ENCODE results near the gene ESYT3.
"Not testable (repeated sequence)": the region's sequence is repeated elsewhere in the genome, so short reads cannot be mapped to it uniquely, and the experiment has no call there.

The ESYT3 gene

GRCh38 chr3:138408751-138409570 is 25.5 kb upstream of the ESYT3 start:
- no peak for DNase-seq

GRCh38 chr3:138412821-138413551 is 21.4 kb upstream of the ESYT3 start:
- DNase-seq = peak; percentile 5

GRCh38 chr3:138416236-138416635 is 18.2 kb upstream of the ESYT3 start:
- DNase-seq = not testable (repeated sequence)

- DNase-seq = peak; percentile 73
These were observed 16.8 kb upstream of the ESYT3 start for GRCh38 chr3:138417559-138417982.

- DNase-seq = no peak
These were observed 15.7 kb upstream of the ESYT3 start for GRCh38 chr3:138418601-138419206.

DNA sequence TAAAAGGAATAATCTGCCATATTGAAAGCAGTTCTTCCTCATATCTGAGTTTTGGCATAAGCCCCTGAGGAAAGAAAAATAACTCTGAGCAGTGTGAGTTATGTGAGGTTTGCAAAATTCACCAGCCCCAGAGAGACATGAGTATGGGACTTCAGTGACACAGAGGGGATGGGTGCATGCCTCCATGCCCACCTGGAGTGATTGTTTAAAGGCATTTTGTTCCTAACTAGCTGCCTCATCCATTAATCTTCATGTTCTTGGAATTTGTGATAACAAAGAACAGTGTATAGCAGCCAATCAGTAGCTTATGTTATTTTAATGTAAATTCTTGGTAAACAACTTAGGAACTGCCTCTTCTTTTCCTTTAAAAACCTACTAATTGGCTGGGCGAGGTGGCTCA is 11.1 kb upstream of the ESYT3 start:
- DNase-seq = no peak

DNA sequence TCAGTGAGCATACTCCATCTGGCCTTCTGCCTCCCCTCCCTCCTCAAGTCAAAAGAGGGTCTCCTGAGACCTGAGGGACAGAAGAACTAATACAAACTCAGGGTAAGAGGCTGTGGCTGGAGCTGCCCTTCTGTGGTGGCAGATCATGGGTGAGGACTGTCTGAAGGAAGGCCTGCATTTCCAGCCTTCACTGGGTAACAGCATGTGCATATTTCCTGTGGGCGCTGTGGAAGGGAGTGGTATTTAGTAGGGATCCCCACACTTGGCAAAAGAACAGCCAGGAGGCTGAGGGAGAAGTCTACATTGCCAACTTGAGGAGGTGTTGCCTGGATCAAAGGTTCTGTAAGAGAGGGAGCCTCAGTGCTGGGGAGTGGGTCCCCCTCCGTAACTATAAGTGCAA is 10.1 kb upstream of the ESYT3 start:
- DNase-seq = no peak

GRCh38 chr3:138426211-138426610 is 8.2 kb upstream of the ESYT3 start:
- DNase-seq = no peak

- DNase-seq = not testable (repeated sequence)
These were observed 7.7 kb upstream of the ESYT3 start for GRCh38 chr3:138426754-138427153.

GRCh38 chr3:138429665-138430064 is 4.8 kb upstream of the ESYT3 start:
- no peak for DNase-seq

DNA sequence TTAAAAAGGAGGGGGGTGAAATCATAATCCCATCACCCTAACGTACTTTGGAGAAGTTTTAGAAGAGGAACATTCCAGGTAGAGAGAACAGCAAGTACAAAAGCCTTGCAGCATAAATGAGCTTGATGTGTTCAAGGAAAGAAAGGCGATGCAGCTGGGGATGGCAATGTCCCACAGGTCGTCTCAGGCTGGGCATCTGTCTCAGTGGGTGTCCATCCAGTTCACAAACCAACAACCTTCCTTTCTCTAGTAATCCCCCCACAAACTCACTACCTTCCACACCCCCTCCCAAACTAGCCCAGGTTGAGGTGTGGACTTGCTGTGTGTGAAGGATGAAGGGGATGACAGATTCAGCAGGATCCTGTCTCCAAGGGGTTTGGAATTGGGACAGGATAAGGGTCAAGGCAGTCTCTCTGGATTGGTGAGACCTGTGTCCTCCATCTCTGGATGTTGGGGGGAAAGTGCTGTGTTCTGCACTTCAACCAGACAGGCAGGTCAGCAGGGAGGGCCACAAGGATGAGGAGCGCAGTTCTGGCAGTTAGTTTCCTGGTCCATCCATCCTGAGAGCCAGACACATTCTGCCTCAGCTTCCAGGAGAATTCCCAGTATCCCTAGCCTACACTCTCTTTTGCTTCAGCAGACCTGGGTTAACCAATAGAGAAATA is 1.7 kb upstream of the ESYT3 start:
- no peak for DNase-seq

DNA sequence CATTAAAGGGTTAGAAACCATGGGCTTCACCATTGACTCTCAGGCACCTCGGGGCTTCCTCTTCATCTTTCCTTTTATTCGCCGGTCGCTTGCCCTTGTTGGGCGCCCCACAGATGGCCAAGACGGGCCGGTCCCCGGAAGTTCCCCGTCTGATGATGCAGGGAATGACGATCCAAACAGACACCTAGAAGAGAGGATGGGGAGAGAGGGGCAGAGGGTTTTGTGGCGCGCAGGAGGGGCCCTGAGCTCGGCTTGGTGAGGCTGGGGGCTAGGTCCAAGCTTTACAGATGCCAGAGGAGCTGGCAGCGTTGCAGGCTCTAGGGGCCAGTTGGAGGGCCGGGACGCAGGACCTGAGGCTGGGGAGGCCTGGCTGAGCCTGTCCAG is 532 bp upstream of the ESYT3 start:
- no peak for DNase-seq

GRCh38 chr3:138434875-138435772 is 708 bp downstream of the ESYT3 start:
- no peak for DNase-seq

DNA sequence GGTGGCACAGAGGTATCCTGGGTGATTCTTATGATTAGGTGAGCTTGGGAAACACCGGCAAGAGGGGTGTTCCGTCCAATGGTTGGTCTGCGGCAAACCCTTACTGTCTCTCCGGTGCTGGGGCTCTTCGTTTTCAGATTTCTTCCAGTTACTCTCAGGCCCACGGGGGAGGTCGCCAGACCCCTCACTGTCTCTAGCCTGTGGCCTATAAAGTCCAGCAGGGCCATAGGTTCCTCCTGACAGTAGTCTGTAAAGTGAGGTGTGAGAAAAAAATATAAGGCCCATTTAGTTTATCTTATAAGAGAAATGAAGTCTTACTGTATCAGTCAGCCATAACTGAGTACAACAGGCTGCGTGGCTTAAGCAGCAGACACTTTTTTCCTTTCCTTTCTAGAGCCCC is 1.4 kb downstream of the ESYT3 start:
- no peak for DNase-seq

DNA sequence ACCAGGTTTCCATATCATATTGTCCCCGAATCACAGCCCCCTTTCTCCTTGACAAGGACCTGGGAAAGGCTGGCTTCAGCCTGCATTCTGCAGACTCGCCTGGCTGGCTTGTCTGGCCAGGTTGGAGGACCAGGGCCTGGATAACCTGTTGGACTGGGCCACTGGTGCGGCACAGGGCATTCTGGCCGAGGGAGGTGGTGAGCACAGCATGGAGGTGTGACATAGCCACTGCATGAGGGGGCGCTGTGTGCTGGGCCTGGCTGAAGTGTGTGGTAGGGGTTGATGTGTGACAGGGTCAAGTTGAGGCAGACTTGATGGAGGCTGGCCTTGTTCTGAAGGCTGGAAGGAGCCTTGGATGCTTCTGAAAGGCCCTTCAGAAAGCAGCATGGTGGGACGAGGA is 2.9 kb downstream of the ESYT3 start:
- DNase-seq = no peak

GRCh38 chr3:138438896-138439295 is 4.5 kb downstream of the ESYT3 start:
- no peak for DNase-seq

- no peak for DNase-seq
These were observed 5.2 kb downstream of the ESYT3 start for GRCh38 chr3:138439646-138440045.

GRCh38 chr3:138440121-138440521 is 5.7 kb downstream of the ESYT3 start:
- no peak for DNase-seq

- no peak for DNase-seq
These were observed 6.2 kb downstream of the ESYT3 start for GRCh38 chr3:138440596-138440995.

DNA sequence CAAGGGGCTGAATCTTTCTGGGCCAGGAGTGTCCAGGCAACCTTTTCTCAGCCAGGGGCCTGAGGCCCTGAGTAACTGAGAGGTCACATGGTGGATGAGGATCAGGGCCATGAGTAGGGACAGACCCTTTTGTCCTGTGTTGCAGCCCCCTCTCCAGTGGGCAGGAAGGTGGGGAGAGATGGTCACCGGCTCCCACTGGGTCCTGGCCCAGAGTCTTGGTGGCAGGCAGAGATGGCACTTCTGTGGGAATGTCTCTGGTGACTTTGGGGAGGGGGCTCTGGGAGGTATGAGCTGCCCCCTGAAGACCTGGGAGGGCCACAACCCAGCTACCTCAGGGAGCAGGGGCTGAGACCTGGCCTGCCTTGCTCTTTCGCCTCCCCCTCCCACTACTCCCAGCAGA is 6.8 kb downstream of the ESYT3 start:
- no peak for DNase-seq

GRCh38 chr3:138441742-138442141 is 7.3 kb downstream of the ESYT3 start:
- DNase-seq = no peak

GRCh38 chr3:138442433-138442832 is 8.0 kb downstream of the ESYT3 start:
- no peak for DNase-seq
